Trophoblast cell (in vitro differentiated cells and primary cell): ENCODE data around the gene GP1BA.

Experiments used
- DNase-seq, 2 donors: peaks; one replicate each; pipeline ENCODE4 v3.0.0-alpha.2; 2016
- H2AFZ ChIP-seq: 2 replicates; pipeline ENCODE4 v1.6.1; 2013; ENCODE audit warnings: low read length, moderate library complexity, mild to moderate bottlenecking; ENCODE audit not compliant: insufficient read depth, poor library complexity
- H2AK5ac ChIP-seq: 2 replicates; pipeline ENCODE4 v1.6.1; 2013; ENCODE audit warnings: mild to moderate bottlenecking, low read length
- H2BK120ac ChIP-seq: 2 replicates; pipeline ENCODE4 v1.6.1; 2013; ENCODE audit warnings: low read length, mild to moderate bottlenecking, moderate library complexity; ENCODE audit not compliant: insufficient read depth, poor library complexity
- H2BK12ac ChIP-seq: 2 replicates; pipeline ENCODE4 v1.6.1; 2013; ENCODE audit warnings: mild to moderate bottlenecking, low read length, moderate library complexity
- H2BK5ac ChIP-seq: 2 replicates; pipeline ENCODE4 v1.6.1; 2013; ENCODE audit warnings: low read length, low read depth, moderate library complexity, mild to moderate bottlenecking; ENCODE audit not compliant: poor library complexity
- H3K14ac ChIP-seq: 2 replicates; pipeline ENCODE4 v1.6.1; 2013; ENCODE audit warnings: mild to moderate bottlenecking, low read length
- H3K18ac ChIP-seq: 2 replicates; pipeline ENCODE4 v1.6.1; 2013; ENCODE audit warnings: mild to moderate bottlenecking, low read length
- H3K23ac ChIP-seq: 2 replicates; pipeline ENCODE4 v1.6.1; 2013; ENCODE audit warnings: low read length
- H3K27ac ChIP-seq: 2 replicates; pipeline ENCODE4 v1.5.1; 2013; ENCODE audit warnings: low read depth, mild to moderate bottlenecking, inconsistent platforms, low read length, moderate library complexity
- H3K27me3 ChIP-seq: 2 replicates; pipeline ENCODE4 v1.6.1; 2013; ENCODE audit warnings: inconsistent platforms, mild to moderate bottlenecking, low read length, moderate library complexity; ENCODE audit not compliant: insufficient read depth
- H3K36me3 ChIP-seq, 2 experiments: 1 replicate in 1 of 2; 2 replicates in 1 of 2; pipeline ENCODE4 v1.6.1; 2013; ENCODE audit warnings: low read length in 2 of 2, mild to moderate bottlenecking in 2 of 2, moderate library complexity in 1 of 2; ENCODE audit not compliant: insufficient read depth in 2 of 2, control insufficient read depth in 1 of 2
- H3K4ac ChIP-seq: 2 replicates; pipeline ENCODE4 v1.6.1; 2013; ENCODE audit warnings: low read depth, mild to moderate bottlenecking, low read length, moderate library complexity
- H3K4me1 ChIP-seq, 2 experiments: 1 replicate in 1 of 2; 2 replicates in 1 of 2; pipeline ENCODE4 v1.6.1; 2013; ENCODE audit warnings: low read length in 2 of 2, mild to moderate bottlenecking in 2 of 2, moderate library complexity in 1 of 2; ENCODE audit not compliant: insufficient read depth in 2 of 2, control insufficient read depth in 1 of 2
- H3K4me2 ChIP-seq: 2 replicates; pipeline ENCODE4 v1.6.1; 2013; ENCODE audit warnings: inconsistent platforms, mild to moderate bottlenecking, low read length, moderate library complexity
- H3K4me3 ChIP-seq: 2 replicates; pipeline ENCODE4 v1.5.1; 2013; ENCODE audit warnings: mild to moderate bottlenecking, low read depth, low read length, inconsistent platforms
- H3K79me1 ChIP-seq: one replicate; pipeline ENCODE4 v1.6.1; 2013; ENCODE audit warnings: low read length
- H3K79me2 ChIP-seq: 2 replicates; pipeline ENCODE4 v1.6.1; 2013; ENCODE audit warnings: low read length, mild to moderate bottlenecking; ENCODE audit not compliant: control insufficient read depth, insufficient read depth, poor library complexity
- H3K9ac ChIP-seq: 2 replicates; pipeline ENCODE4 v1.6.1; 2013; ENCODE audit warnings: mild to moderate bottlenecking, low read length
- H3K9me3 ChIP-seq: 2 replicates; pipeline ENCODE4 v1.6.1; 2013; ENCODE audit warnings: low read depth, mild to moderate bottlenecking, control low read depth, inconsistent platforms, low read length; ENCODE audit not compliant: insufficient read depth
- H4K12ac ChIP-seq: 2 replicates; pipeline ENCODE4 v1.6.1; 2013; ENCODE audit warnings: low read depth, mild to moderate bottlenecking, low read length, moderate library complexity
- H4K8ac ChIP-seq: 2 replicates; pipeline ENCODE4 v1.6.1; 2013; ENCODE audit warnings: low read depth, mild to moderate bottlenecking, low read length, moderate library complexity
- H4K91ac ChIP-seq: one replicate; pipeline ENCODE4 v1.6.1; 2013; ENCODE audit warnings: low read depth, mild to moderate bottlenecking, low read length, moderate library complexity
- WGBS: extraction: QIAGEN DNeasy Blood & Tissue Kit; methylation state at CpG from one replicate; pipeline ENCODE4 v1.1.7; 2013; ENCODE audit warnings: missing lambda C conversion rate; ENCODE audit not compliant: insufficient read length, insufficient coverage; ENCODE audit errors: extremely low coverage; 5-methylcytosine and 5-hydroxymethylcytosine counted together

GP1BA gene

GRCh38 chr17:4948931-4949320, 16.8 kb downstream of the GP1BA start:
- Histone ChIP-seq H3K9ac (peak overlapping the region; percentile 93), H3K4ac (peak overlapping the region; percentile 81), H3K18ac (peak overlapping the region; percentile 89), H3K14ac (peak overlapping the region; percentile 90), H2AFZ (peak overlapping the region; percentile 20), H2BK120ac (peak overlapping the region; percentile 99), H3K4me2 (peak overlapping the region; percentile 91), H3K27me3 (no peaks in the 10 kb centered on the region), H3K23ac (no peak overlapping the region), H3K79me1 (peaks cover 30% of the 10 kb centered on the region), H3K9me3 (peaks cover 1% of the 10 kb centered on the region), H2AK5ac (peak overlapping the region; percentile 31), H3K4me3 (peak overlapping the region; percentile 72), H3K79me2 (peaks cover 26% of the 10 kb centered on the region), H2BK5ac (peak overlapping the region; percentile 99), H3K4me1 (peaks cover 28 to 42% of the 10 kb centered on the region in 2 experiments), H2BK12ac (no peak overlapping the region), H4K8ac (peak overlapping the region; percentile 98), H3K27ac (peak overlapping the region; percentile 100), H4K91ac (peak overlapping the region; percentile 100), H3K36me3 (peaks cover 19 to 30% of the 10 kb centered on the region in 2 experiments), H4K12ac (peak overlapping the region; percentile 43)
- peak; percentile 82 to 90 for DNase-seq
- no CpG with 5 or more reads among the region's 40 CpGs for WGBS

DNA sequence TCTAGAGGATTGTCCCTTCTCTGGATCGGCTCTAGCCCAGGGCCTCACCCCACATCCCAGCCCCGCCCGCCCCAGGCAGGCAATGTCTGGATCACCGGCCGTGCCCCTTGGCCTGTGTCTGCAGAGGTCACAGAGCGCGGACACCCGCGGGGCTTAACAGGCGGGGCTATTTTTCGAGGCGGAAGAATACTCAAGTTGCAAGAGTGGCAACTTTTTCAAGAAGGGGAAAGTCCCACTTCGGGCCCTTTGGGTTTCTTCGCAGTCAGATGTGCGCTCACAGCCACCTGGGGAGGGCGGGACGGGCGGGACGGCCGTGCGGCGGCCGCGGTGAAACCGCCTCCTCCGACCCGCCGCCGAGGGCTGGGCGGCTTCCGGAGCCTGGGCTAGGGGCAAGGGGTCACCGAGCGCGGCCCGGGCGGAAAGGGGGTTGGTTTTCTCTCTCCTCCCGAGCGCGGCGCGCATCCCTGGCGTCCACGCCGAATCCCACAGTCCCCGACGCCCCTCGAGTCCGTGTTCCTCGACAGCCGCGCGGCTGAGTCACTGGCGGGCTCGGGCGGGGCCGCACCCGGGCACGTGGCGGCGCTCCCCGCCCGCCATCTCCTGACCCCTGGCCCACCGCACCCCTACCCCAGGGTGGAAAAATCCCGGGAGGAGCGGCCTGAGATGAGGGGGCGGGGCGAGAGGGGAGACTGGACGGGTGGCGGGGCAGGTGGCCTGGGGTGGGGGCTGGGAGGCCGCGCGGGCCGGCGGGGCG, 17.4 kb downstream of the GP1BA start:
- Histone ChIP-seq H3K4ac (peak overlapping the region; percentile 90), H3K27ac (peak overlapping the region; percentile 100), H3K9me3 (peaks cover 1% of the 10 kb centered on the region), H2AFZ (peak overlapping the region; percentile 95), H2AK5ac (peak overlapping the region; percentile 86), H2BK12ac (peak overlapping the region; percentile 68), H3K18ac (peak overlapping the region; percentile 99), H3K23ac (no peak overlapping the region), H4K91ac (peak overlapping the region; percentile 100), H3K27me3 (no peaks in the 10 kb centered on the region), H2BK5ac (peak overlapping the region; percentile 99), H3K36me3 (peaks cover 18 to 25% of the 10 kb centered on the region in 2 experiments), H3K79me2 (peaks cover 26% of the 10 kb centered on the region), H3K9ac (peak overlapping the region; percentile 93), H3K4me3 (peak overlapping the region; percentile 72), H3K79me1 (peaks cover 30% of the 10 kb centered on the region), H4K12ac (peak overlapping the region; percentile 98), H3K4me2 (peak overlapping the region; percentile 91), H2BK120ac (peak overlapping the region; percentile 99), H3K4me1 (peaks cover 27 to 41% of the 10 kb centered on the region in 2 experiments), H3K14ac (peak overlapping the region; percentile 90), H4K8ac (peak overlapping the region; percentile 98)
- no CpG with 5 or more reads among the region's 75 CpGs for WGBS
- peak; percentile 92 to 95 for DNase-seq

GRCh38 chr17:4950075-4950745, 18.1 kb downstream of the GP1BA start:
- H3K27me3 ChIP-seq: no peaks in the 10 kb centered on the region
- peaks cover 1% of the 10 kb centered on the region for H3K9me3 ChIP-seq
- peak overlapping the region; percentile 60 for H2AK5ac ChIP-seq
- peaks cover 26% of the 10 kb centered on the region for H3K79me2 ChIP-seq
- H3K4me3 ChIP-seq: peak overlapping the region; percentile 63
- H4K8ac ChIP-seq: peak overlapping the region; percentile 93
- H3K4me1 ChIP-seq: peaks cover 20 to 35% of the 10 kb centered on the region in 2 experiments
- peak overlapping the region; percentile 29 for H2BK12ac ChIP-seq
- peak overlapping the region; percentile 93 for H2BK5ac ChIP-seq
- H3K18ac ChIP-seq: peak overlapping the region; percentile 89
- H3K79me1 ChIP-seq: peaks cover 30% of the 10 kb centered on the region
- peak overlapping the region; percentile 100 for H3K27ac ChIP-seq
- H2BK120ac ChIP-seq: peak overlapping the region; percentile 84
- H3K4me2 ChIP-seq: peak overlapping the region; percentile 78
- H3K4ac ChIP-seq: peak overlapping the region; percentile 81
- H3K9ac ChIP-seq: peak overlapping the region; percentile 95
- H4K91ac ChIP-seq: peak overlapping the region; percentile 97
- peak in 1 of 2 donors; percentile 30 for DNase-seq
- H3K23ac ChIP-seq: no peak overlapping the region
- H2AFZ ChIP-seq: peak overlapping the region; percentile 53
- H4K12ac ChIP-seq: peak overlapping the region; percentile 68
- WGBS: no CpG with 5 or more reads among the region's 52 CpGs
- peaks cover 13 to 18% of the 10 kb centered on the region in 2 experiments for H3K36me3 ChIP-seq
- H3K14ac ChIP-seq: peak overlapping the region; percentile 89

DNA sequence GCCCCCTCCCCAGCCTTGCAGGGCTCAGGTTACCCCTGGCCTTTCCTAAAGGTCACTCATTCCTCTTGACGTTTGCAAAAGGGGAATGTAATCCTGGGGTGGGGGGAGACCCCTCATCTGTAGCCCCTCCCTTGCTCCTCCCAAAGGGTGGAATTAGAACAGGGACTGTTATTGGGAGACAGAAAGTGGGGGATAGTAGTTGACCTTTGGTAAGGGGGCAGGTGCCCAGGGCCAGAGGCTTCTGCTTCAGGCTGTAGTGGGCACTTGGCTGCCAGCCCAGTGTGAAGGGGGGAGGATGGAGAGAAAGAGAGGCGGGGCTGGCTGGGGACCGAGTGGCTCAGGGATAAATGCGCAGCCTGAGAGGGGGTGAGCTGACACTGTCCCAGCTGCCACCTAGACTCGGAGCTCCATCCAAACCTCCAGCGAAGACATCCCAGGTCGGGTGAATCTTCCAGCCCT, 18.7 kb downstream of the GP1BA start, which contains the start of gene ENO3:
TSS of gene ENO3 (plus strand) at position 374 of the 459 bp plus-strand sequence. CDS start 711 bp downstream, outside the sequence.
- peak within 1 kb of the TSS; percentile 68 for H4K12ac ChIP-seq
- WGBS: no CpG with 5 or more reads among the region's 7 CpGs
- peak within 1 kb of the TSS; percentile 89 for H3K14ac ChIP-seq
- H2AFZ ChIP-seq: peak within 1 kb of the TSS; percentile 53
- peak within 1 kb of the TSS; percentile 93 for H4K8ac ChIP-seq
- peak within 1 kb of the TSS; percentile 81 for H3K4ac ChIP-seq
- no peaks in the 10 kb centered on the region for H3K27me3 ChIP-seq
- H3K9me3 ChIP-seq: peaks cover 1% of the 10 kb centered on the region
- H3K23ac ChIP-seq: no peak within 1 kb of the TSS
- H3K9ac ChIP-seq: peak within 1 kb of the TSS; percentile 95
- H2BK12ac ChIP-seq: peak within 1 kb of the TSS; percentile 42
- peak within 1 kb of the TSS; percentile 97 for H4K91ac ChIP-seq
- no peak for DNase-seq
- peak within 1 kb of the TSS; percentile 78 for H3K4me2 ChIP-seq
- H3K4me1 ChIP-seq: peaks cover 15 to 29% of the 10 kb centered on the region in 2 experiments
- H2BK120ac ChIP-seq: peak within 1 kb of the TSS; percentile 84
- H3K18ac ChIP-seq: peak within 1 kb of the TSS; percentile 89
- peak within 1 kb of the TSS; percentile 100 for H3K27ac ChIP-seq
- peaks cover 26% of the 10 kb centered on the region for H3K79me2 ChIP-seq
- peak within 1 kb of the TSS; percentile 60 for H2AK5ac ChIP-seq
- H3K4me3 ChIP-seq: peak within 1 kb of the TSS; percentile 63
- H2BK5ac ChIP-seq: peak within 1 kb of the TSS; percentile 93
- H3K36me3 ChIP-seq: peaks cover 8 to 12% of the 10 kb centered on the region in 2 experiments
- peaks cover 30% of the 10 kb centered on the region for H3K79me1 ChIP-seq
